ENCODE results near the gene ATAT1. TPM values are rescaled to one million over a fixed set of nuclear protein-coding genes. Genes with fewer than 3 reads are reported as not detected.

The ATAT1 gene
- total and polyA plus RNA-seq, 9 of the 15 experiments (the other 6 are each of a cell fraction or from before 2014, with no cell fraction given) = 0.65 to 5.8 (median 1.6) TPM

DNA sequence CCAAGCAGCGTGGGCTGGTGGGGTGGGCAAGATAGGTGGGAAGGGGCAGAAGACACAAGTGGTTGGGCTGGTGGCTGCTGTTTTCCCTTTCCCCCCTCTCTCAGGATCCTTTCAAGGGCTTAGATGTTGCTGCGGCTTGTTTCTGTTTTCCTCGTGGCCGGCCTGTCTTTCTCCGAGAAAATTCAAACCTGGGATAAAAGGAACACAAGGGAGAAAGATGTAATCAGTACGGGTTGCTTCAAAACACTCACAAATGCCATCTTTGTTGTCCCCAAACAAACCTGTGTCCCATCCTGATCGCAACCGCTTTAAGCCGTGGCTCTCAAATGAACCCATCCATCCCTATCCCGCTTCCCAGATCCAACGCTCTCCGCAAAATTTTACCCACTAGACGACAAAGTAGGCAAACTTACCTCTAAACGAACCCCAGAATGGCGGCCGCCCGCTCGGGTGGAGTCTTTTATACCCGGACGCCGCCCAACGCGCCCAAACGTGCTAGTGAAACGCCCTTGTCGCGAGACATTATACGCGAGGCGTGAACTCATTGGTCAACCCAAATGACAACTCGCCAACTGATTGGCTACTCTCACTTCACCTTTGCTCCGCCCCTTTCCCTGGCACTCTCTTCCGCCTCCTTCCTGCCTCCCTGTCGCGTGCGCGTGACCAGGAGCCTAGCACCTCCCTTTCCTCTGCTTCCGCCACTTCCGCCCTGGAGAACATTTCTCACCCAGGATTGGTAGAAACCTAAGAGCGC lies 9.7 kb upstream of the ATAT1 start, which contains the start of gene PPP1R10 (continued):
- TF ChIP-seq ZNF133 (CRISPR knock-in tag; IDR thresholded peaks at IDR 0.05) = 0 out of 2 replicates have a peak, but pooled peaks have one; percentile 21
- TF ChIP-seq ZNF212 (CRISPR knock-in tag; IDR thresholded peaks at IDR 0.05) = no peak; the same call in 1 of the 2 replicates
- TF ChIP-seq PURB (CRISPR knock-in tag; IDR thresholded peaks at IDR 0.05; ENCODE audit: low read depth) = no peak
- TF ChIP-seq ELF1 (tag; IDR thresholded peaks at IDR 0.05) = peak; percentile 99
- TF ChIP-seq COPS2 (conservative IDR thresholded peaks at IDR 0.05) = no peak
- TF ChIP-seq ZNF586 (CRISPR knock-in tag; conservative IDR thresholded peaks at IDR 0.05) = peak; percentile 86; the same call in 1 of the 2 replicates
- TF ChIP-seq, protein P1, sequence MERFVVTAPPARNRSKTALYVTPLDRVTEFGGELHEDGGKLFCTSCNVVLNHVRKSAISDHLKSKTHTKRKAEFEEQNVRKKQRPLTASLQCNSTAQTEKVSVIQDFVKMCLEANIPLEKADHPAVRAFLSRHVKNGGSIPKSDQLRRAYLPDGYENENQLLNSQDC (CRISPR knock-in tag; IDR thresholded peaks at IDR 0.05) = peak; percentile 97
- TF ChIP-seq SETDB1 (IDR thresholded peaks at IDR 0.05; ENCODE audit: low read length) = no peak
- TF ChIP-seq CEBPG (CRISPR knock-in tag; IDR thresholded peaks at IDR 0.05) = no peak
- TF ChIP-seq CEBPG (tag; conservative IDR thresholded peaks at IDR 0.05 in 1 of 2, IDR thresholded peaks at IDR 0.05 in 1 of 2) = no peak
- TF ChIP-seq ASH1L (IDR thresholded peaks at IDR 0.05; ENCODE audit: borderline replicate concordance, low read depth, partially characterized antibody) = peak; percentile 94
- TF ChIP-seq ZBED1 (IDR thresholded peaks at IDR 0.05) = peak; percentile 96
- TF ChIP-seq, protein P2, sequence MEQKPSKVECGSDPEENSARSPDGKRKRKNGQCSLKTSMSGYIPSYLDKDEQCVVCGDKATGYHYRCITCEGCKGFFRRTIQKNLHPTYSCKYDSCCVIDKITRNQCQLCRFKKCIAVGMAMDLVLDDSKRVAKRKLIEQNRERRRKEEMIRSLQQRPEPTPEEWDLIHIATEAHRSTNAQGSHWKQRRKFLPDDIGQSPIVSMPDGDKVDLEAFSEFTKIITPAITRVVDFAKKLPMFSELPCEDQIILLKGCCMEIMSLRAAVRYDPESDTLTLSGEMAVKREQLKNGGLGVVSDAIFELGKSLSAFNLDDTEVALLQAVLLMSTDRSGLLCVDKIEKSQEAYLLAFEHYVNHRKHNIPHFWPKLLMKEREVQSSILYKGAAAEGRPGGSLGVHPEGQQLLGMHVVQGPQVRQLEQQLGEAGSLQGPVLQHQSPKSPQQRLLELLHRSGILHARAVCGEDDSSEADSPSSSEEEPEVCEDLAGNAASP (IDR thresholded peaks at IDR 0.05) = no peak
- TF ChIP-seq, protein P3, sequence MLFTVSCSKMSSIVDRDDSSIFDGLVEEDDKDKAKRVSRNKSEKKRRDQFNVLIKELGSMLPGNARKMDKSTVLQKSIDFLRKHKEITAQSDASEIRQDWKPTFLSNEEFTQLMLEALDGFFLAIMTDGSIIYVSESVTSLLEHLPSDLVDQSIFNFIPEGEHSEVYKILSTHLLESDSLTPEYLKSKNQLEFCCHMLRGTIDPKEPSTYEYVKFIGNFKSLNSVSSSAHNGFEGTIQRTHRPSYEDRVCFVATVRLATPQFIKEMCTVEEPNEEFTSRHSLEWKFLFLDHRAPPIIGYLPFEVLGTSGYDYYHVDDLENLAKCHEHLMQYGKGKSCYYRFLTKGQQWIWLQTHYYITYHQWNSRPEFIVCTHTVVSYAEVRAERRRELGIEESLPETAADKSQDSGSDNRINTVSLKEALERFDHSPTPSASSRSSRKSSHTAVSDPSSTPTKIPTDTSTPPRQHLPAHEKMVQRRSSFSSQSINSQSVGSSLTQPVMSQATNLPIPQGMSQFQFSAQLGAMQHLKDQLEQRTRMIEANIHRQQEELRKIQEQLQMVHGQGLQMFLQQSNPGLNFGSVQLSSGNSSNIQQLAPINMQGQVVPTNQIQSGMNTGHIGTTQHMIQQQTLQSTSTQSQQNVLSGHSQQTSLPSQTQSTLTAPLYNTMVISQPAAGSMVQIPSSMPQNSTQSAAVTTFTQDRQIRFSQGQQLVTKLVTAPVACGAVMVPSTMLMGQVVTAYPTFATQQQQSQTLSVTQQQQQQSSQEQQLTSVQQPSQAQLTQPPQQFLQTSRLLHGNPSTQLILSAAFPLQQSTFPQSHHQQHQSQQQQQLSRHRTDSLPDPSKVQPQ (CRISPR knock-in tag; IDR thresholded peaks at IDR 0.05; ENCODE audit: borderline replicate concordance) = no peak; the same call in 1 of the 2 replicates
- TF ChIP-seq PHF20 (IDR thresholded peaks at IDR 0.05; ENCODE audit: partially characterized antibody) = peak; percentile 88
- TF ChIP-seq CHD2 (IDR thresholded peaks at IDR 0.05; ENCODE audit: low read depth, low read length) = peak; percentile 98
- TF ChIP-seq, protein P4, sequence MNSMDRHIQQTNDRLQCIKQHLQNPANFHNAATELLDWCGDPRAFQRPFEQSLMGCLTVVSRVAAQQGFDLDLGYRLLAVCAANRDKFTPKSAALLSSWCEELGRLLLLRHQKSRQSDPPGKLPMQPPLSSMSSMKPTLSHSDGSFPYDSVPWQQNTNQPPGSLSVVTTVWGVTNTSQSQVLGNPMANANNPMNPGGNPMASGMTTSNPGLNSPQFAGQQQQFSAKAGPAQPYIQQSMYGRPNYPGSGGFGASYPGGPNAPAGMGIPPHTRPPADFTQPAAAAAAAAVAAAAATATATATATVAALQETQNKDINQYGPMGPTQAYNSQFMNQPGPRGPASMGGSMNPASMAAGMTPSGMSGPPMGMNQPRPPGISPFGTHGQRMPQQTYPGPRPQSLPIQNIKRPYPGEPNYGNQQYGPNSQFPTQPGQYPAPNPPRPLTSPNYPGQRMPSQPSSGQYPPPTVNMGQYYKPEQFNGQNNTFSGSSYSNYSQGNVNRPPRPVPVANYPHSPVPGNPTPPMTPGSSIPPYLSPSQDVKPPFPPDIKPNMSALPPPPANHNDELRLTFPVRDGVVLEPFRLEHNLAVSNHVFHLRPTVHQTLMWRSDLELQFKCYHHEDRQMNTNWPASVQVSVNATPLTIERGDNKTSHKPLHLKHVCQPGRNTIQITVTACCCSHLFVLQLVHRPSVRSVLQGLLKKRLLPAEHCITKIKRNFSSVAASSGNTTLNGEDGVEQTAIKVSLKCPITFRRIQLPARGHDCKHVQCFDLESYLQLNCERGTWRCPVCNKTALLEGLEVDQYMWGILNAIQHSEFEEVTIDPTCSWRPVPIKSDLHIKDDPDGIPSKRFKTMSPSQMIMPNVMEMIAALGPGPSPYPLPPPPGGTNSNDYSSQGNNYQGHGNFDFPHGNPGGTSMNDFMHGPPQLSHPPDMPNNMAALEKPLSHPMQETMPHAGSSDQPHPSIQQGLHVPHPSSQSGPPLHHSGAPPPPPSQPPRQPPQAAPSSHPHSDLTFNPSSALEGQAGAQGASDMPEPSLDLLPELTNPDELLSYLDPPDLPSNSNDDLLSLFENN (IDR thresholded peaks at IDR 0.05; ENCODE audit: low read depth in 2 of 2, low read length in 2 of 2) = peak in 1 of 2 experiments; percentile 92; a peak in 2 of 4 replicates
- peak; percentile 68; the same call in 1 of the 2 replicates for TF ChIP-seq ZNF696 (CRISPR knock-in tag; conservative IDR thresholded peaks at IDR 0.05)
- TF ChIP-seq, protein P5, sequence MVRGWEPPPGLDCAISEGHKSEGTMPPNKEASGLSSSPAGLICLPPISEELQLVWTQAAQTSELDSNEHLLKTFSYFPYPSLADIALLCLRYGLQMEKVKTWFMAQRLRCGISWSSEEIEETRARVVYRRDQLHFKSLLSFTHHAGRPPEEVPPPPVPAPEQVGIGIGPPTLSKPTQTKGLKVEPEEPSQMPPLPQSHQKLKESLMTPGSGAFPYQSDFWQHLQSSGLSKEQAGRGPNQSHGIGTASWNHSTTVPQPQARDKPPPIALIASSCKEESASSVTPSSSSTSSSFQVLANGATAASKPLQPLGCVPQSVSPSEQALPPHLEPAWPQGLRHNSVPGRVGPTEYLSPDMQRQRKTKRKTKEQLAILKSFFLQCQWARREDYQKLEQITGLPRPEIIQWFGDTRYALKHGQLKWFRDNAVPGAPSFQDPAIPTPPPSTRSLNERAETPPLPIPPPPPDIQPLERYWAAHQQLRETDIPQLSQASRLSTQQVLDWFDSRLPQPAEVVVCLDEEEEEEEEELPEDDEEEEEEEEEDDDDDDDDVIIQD (CRISPR knock-in tag; IDR thresholded peaks at IDR 0.05) = no peak

Measured in K562 (cell line).